HG03280 (cell line): ENCODE results near the gene RPL36.
A peak's percentile ranks its signal among the peaks of the same experiment; 100 is the strongest.

Experiments
- ATAC-seq: cut with Tn5 transposase; IDR thresholded peaks from one replicate; pipeline ENCODE4 v1.9.1; 2021; ENCODE audit warnings: mild to moderate bottlenecking, moderate library complexity; ENCODE audit not compliant: unreplicated experiment

Gene RPL36

GRCh38 chr19:5690125-5690954 lies at the start of gene RPL36:
RPL36 (plus strand) TSS chr19:5690295; CDS start chr19:5690508, 213 bp downstream.
- peak; percentile 46 for ATAC-seq

GRCh38 chr19:5641171-5641570 lies 48.9 kb upstream of the RPL36 start:
- no peak for ATAC-seq

GRCh38 chr19:5642204-5642603 lies 47.9 kb upstream of the RPL36 start:
- ATAC-seq, result no peak

- no peak for ATAC-seq
Observed at GRCh38 chr19:5643060-5643459, 47.0 kb upstream of the RPL36 start.

GRCh38 chr19:5644037-5644436 lies 46.1 kb upstream of the RPL36 start:
- no peak for ATAC-seq

- ATAC-seq, result no peak
Observed at GRCh38 chr19:5645409-5645808, 44.7 kb upstream of the RPL36 start.

- no peak for ATAC-seq
Observed at GRCh38 chr19:5646703-5647102, 43.4 kb upstream of the RPL36 start.

GRCh38 chr19:5648464-5648863 lies 41.6 kb upstream of the RPL36 start:
- no peak for ATAC-seq

- ATAC-seq, result no peak
Observed at GRCh38 chr19:5651361-5651760, 38.7 kb upstream of the RPL36 start.

GRCh38 chr19:5652261-5652660 lies 37.8 kb upstream of the RPL36 start:
- ATAC-seq, result no peak

- ATAC-seq, result no peak
Observed at GRCh38 chr19:5654931-5655330, 35.2 kb upstream of the RPL36 start.

- no peak for ATAC-seq
Observed at GRCh38 chr19:5655412-5655811, 34.7 kb upstream of the RPL36 start.

GRCh38 chr19:5661483-5661882 lies 28.6 kb upstream of the RPL36 start:
- ATAC-seq, result no peak

GRCh38 chr19:5663904-5664303 lies 26.2 kb upstream of the RPL36 start:
- ATAC-seq, result no peak

- ATAC-seq, result no peak
Observed at GRCh38 chr19:5664515-5664914, 25.6 kb upstream of the RPL36 start.

GRCh38 chr19:5665781-5666513 lies 24.1 kb upstream of the RPL36 start:
- ATAC-seq, result no peak

- ATAC-seq, result no peak
Observed at GRCh38 chr19:5666921-5667610, 23.0 kb upstream of the RPL36 start.

- ATAC-seq, result no peak
Observed at GRCh38 chr19:5667751-5668271, 22.3 kb upstream of the RPL36 start.

- ATAC-seq, result no peak
Observed at GRCh38 chr19:5669212-5669611, 20.9 kb upstream of the RPL36 start.

- ATAC-seq, result no peak
Observed at GRCh38 chr19:5671600-5671999, 18.5 kb upstream of the RPL36 start.

GRCh38 chr19:5672708-5673459 lies 17.2 kb upstream of the RPL36 start:
- ATAC-seq, result no peak
